HG02884 (cell line): Measurements from ENCODE around the gene CCDC15.

ENCODE experiments used
- ATAC-seq: cut with Tn5 transposase; IDR thresholded peaks from one replicate; pipeline ENCODE4 v1.9.1; 2021; ENCODE audit warnings: mild to moderate bottlenecking, moderate library complexity; ENCODE audit not compliant: unreplicated experiment

Gene CCDC15

GRCh38 chr11:125062931-125063428 is 109.0 kb downstream of the CCDC15 start, which contains the start of gene SLC37A2:
Gene SLC37A2, plus strand, starts transcription at chr11:125063305. Its CDS starts 63 bp downstream, at chr11:125063368.
- ATAC-seq = peak; percentile 93

GRCh38 chr11:125063429-125064043 is 109.5 kb downstream of the CCDC15 start:
- peak; percentile 18 for ATAC-seq

GRCh38 chr11:125064070-125064469 is 110.1 kb downstream of the CCDC15 start:
- ATAC-seq = no peak

GRCh38 chr11:125068368-125068767 is 114.4 kb downstream of the CCDC15 start:
- no peak for ATAC-seq

GRCh38 chr11:125069008-125069407 is 115.0 kb downstream of the CCDC15 start:
- ATAC-seq = no peak

GRCh38 chr11:125069796-125070195 is 115.8 kb downstream of the CCDC15 start:
- no peak for ATAC-seq

- peak; percentile 70 for ATAC-seq
These were observed 116.8 kb downstream of the CCDC15 start for GRCh38 chr11:125070699-125071254.

- no peak for ATAC-seq
These were observed 117.4 kb downstream of the CCDC15 start for GRCh38 chr11:125071435-125071834.

- ATAC-seq = no peak
These were observed 117.8 kb downstream of the CCDC15 start for GRCh38 chr11:125071846-125072217.

- ATAC-seq = peak; percentile 81
These were observed 118.4 kb downstream of the CCDC15 start for GRCh38 chr11:125072218-125072960.

- ATAC-seq = no peak
These were observed 119.1 kb downstream of the CCDC15 start for GRCh38 chr11:125072961-125073590.

- no peak for ATAC-seq
These were observed 119.8 kb downstream of the CCDC15 start for GRCh38 chr11:125073616-125074483.

GRCh38 chr11:125074511-125075241 is 120.7 kb downstream of the CCDC15 start:
- ATAC-seq = no peak

GRCh38 chr11:125075242-125075625 is 121.2 kb downstream of the CCDC15 start:
- ATAC-seq = no peak

GRCh38 chr11:125075900-125076317 is 121.9 kb downstream of the CCDC15 start:
- no peak for ATAC-seq

GRCh38 chr11:125076378-125076945 is 122.5 kb downstream of the CCDC15 start:
- ATAC-seq = no peak

GRCh38 chr11:125078016-125078415 is 124.0 kb downstream of the CCDC15 start:
- ATAC-seq = no peak

GRCh38 chr11:125078516-125079140 is 124.6 kb downstream of the CCDC15 start:
- ATAC-seq = no peak
